Activated T-helper 1 cell treated with anti-CD3 and anti-CD28 coated beads, Interleukin-2, amount 50 U/mL, for 16 hours (primary cell): ENCODE measurements around the gene ESYT2.
A peak's percentile ranks its signal among the peaks of the same experiment; 100 is the strongest.
"Not testable (repeated sequence)": the region's sequence is repeated elsewhere in the genome, so short reads cannot be mapped to it uniquely, and the experiment has no call there.

Experiments
- DNase-seq, 2 donors: peaks; one replicate each; pipeline ENCODE4 v3.0.0-alpha.2; 2020; ENCODE audit warnings: low read depth in 1 of 2, low spot score in 1 of 2

ESYT2 gene

GRCh38 chr7:158703679-158704523, 125.4 kb downstream of the ESYT2 start:
- DNase-seq: not testable (repeated sequence)

GRCh38 chr7:158702944-158703343, 126.4 kb downstream of the ESYT2 start:
- no peak for DNase-seq

GRCh38 chr7:158702196-158702595, 127.1 kb downstream of the ESYT2 start:
- no peak for DNase-seq

- DNase-seq: no peak
Observed at GRCh38 chr7:158700008-158700407, 129.3 kb downstream of the ESYT2 start.

- no peak for DNase-seq
Observed at GRCh38 chr7:158699341-158699740, 130.0 kb downstream of the ESYT2 start.

GRCh38 chr7:158698657-158699195, 130.6 kb downstream of the ESYT2 start:
- DNase-seq: no peak

GRCh38 chr7:158697597-158697996, 131.7 kb downstream of the ESYT2 start:
- DNase-seq: not testable (repeated sequence)

GRCh38 chr7:158695726-158696452, 133.4 kb downstream of the ESYT2 start:
- DNase-seq: peak in 1 of 2 donors; percentile 22

GRCh38 chr7:158695056-158695455, 134.3 kb downstream of the ESYT2 start:
- no peak for DNase-seq

GRCh38 chr7:158694650-158695049, 134.7 kb downstream of the ESYT2 start:
- DNase-seq: no peak

- no peak for DNase-seq
Observed at GRCh38 chr7:158689488-158689887, 139.8 kb downstream of the ESYT2 start.

- no peak for DNase-seq
Observed at GRCh38 chr7:158687406-158687805, 141.9 kb downstream of the ESYT2 start.

- no peak for DNase-seq
Observed at GRCh38 chr7:158685693-158686092, 143.6 kb downstream of the ESYT2 start.

- DNase-seq: no peak
Observed at GRCh38 chr7:158684329-158684728, 145.0 kb downstream of the ESYT2 start.

- DNase-seq: no peak
Observed at GRCh38 chr7:158683541-158683940, 145.8 kb downstream of the ESYT2 start.

- DNase-seq: no peak
Observed at GRCh38 chr7:158682456-158682855, 146.9 kb downstream of the ESYT2 start.
